Hepatocyte (in vitro differentiated cells): ENCODE data around the gene OBSCN.

Experiments used
- EZH2 ChIP-seq: fragments of 200-600 bp; sonication (generic); IDR thresholded peaks from 2 replicates; pipeline ENCODE4 v1.6.1; 2016; ENCODE audit warnings: antibody characterized with exemption, mild to moderate bottlenecking, borderline replicate concordance
- EZH2phosphoT487 ChIP-seq: fragments of 200-600 bp; sonication (generic); IDR thresholded peaks from one replicate; pipeline ENCODE4 v1.6.1; 2018; ENCODE audit warnings: antibody characterized with exemption, mild to moderate bottlenecking, low read depth, moderate library complexity; ENCODE audit not compliant: unreplicated experiment, severe bottlenecking
- TF ChIP-seq, protein P1 (sequence below): fragments of 200-600 bp; sonication (generic); IDR thresholded peaks from 2 replicates; pipeline ENCODE4 v1.5.1; 2016; ENCODE audit warnings: antibody characterized with exemption, mild to moderate bottlenecking; ENCODE audit not compliant: poor library complexity

DNA sequence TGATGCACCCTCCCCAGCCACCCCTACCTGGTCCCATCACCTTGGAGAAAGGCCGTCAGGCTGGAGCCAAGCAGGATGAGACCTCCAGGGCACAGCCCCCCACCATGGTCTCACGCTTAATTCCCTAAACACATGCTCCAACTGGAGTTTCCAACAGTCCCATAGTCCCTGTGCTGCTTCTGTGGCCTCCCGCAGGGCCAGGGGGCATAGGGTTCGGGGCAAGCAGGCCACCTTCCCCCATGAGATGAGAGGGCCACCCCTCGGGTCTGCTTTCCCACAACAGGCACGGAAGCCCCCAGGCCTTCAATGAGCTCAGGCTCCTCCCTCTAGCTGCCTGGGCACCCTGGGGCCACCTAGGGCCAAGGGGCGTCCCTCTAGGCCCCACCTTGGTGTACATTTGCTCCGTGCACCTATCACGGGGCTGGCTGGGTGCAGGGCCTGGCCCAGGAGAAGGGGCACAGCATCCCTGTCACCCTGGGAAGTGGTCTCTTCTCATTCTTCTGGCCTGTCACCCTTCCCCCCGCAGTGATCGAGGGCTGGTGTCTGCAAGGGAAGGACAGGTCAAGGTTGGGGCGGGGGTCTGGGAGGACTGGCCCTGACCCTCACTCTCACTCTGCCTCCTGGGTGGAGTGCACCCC is 156.3 kb downstream of the OBSCN start:
- TF ChIP-seq, protein P1, sequence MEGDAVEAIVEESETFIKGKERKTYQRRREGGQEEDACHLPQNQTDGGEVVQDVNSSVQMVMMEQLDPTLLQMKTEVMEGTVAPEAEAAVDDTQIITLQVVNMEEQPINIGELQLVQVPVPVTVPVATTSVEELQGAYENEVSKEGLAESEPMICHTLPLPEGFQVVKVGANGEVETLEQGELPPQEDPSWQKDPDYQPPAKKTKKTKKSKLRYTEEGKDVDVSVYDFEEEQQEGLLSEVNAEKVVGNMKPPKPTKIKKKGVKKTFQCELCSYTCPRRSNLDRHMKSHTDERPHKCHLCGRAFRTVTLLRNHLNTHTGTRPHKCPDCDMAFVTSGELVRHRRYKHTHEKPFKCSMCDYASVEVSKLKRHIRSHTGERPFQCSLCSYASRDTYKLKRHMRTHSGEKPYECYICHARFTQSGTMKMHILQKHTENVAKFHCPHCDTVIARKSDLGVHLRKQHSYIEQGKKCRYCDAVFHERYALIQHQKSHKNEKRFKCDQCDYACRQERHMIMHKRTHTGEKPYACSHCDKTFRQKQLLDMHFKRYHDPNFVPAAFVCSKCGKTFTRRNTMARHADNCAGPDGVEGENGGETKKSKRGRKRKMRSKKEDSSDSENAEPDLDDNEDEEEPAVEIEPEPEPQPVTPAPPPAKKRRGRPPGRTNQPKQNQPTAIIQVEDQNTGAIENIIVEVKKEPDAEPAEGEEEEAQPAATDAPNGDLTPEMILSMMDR, result no peak
- TF ChIP-seq EZH2 (no peak), EZH2phosphoT487 (no peak)
